ENCODE results near the gene RASGRF1. TPM values are rescaled to one million over a fixed set of nuclear protein-coding genes. Genes with fewer than 3 reads are reported as not detected.
"Not testable (repeated sequence)": the region's sequence is repeated elsewhere in the genome, so short reads cannot be mapped to it uniquely, and the experiment has no call there.

RASGRF1 gene
- polyA plus RNA-seq, 1 donor: 0.30 TPM

- no peak for DNase-seq
Measured at GRCh38 chr15:79006071-79006470, 84.5 kb downstream of the RASGRF1 start.

- no peak for DNase-seq
Measured at GRCh38 chr15:79004336-79004735, 86.2 kb downstream of the RASGRF1 start.

GRCh38 chr15:79003896-79004295 lies 86.7 kb downstream of the RASGRF1 start:
- no peak for DNase-seq

GRCh38 chr15:79003301-79003700 lies 87.3 kb downstream of the RASGRF1 start:
- DNase-seq: no peak

- DNase-seq: no peak
Measured at GRCh38 chr15:79002581-79002980, 88.0 kb downstream of the RASGRF1 start.

- DNase-seq: no peak
Measured at GRCh38 chr15:78999636-79000035, 90.9 kb downstream of the RASGRF1 start.

- DNase-seq: no peak
Measured at GRCh38 chr15:78998526-78998925, 92.1 kb downstream of the RASGRF1 start.

- DNase-seq: no peak
Measured at GRCh38 chr15:78997981-78998499, 92.5 kb downstream of the RASGRF1 start.

- DNase-seq: no peak
Measured at GRCh38 chr15:78996894-78997275, 93.7 kb downstream of the RASGRF1 start.

- DNase-seq: no peak
Measured at GRCh38 chr15:78995921-78996893, 94.4 kb downstream of the RASGRF1 start.

GRCh38 chr15:78995161-78995560 lies 95.4 kb downstream of the RASGRF1 start:
- not testable (repeated sequence) for DNase-seq

GRCh38 chr15:78993931-78994530 lies 96.5 kb downstream of the RASGRF1 start:
- no peak for DNase-seq

GRCh38 chr15:78993257-78993930 lies 97.2 kb downstream of the RASGRF1 start:
- DNase-seq: no peak

GRCh38 chr15:78992416-78993256 lies 97.9 kb downstream of the RASGRF1 start:
- DNase-seq: peak; percentile 23

GRCh38 chr15:78991879-78992278 lies 98.7 kb downstream of the RASGRF1 start:
- DNase-seq: no peak

GRCh38 chr15:78991476-78991875 lies 99.1 kb downstream of the RASGRF1 start:
- DNase-seq: no peak

- no peak for DNase-seq
Measured at GRCh38 chr15:78990278-78990677, 100.3 kb downstream of the RASGRF1 start.

GRCh38 chr15:78989701-78990240 lies 100.8 kb downstream of the RASGRF1 start:
- DNase-seq: no peak

- DNase-seq: peak; percentile 31
Measured at GRCh38 chr15:78988361-78988911, 102.1 kb downstream of the RASGRF1 start.

- DNase-seq: no peak
Measured at GRCh38 chr15:78987556-78988360, 102.8 kb downstream of the RASGRF1 start.
